Stimulated activated CD4-positive, alpha-beta T cell treated with anti-CD3 and anti-CD28 coated beads, TNF-alpha, amount 100 ng/mL, for 24 hours (primary cell): ENCODE results near the gene PSMG3.

Source experiments
- DNase-seq, 3 experiments: peaks; one replicate each; pipeline ENCODE4 v3.0.0-alpha.2; 2020; ENCODE audit warnings: low read depth in 3 of 3

The PSMG3 gene

DNA sequence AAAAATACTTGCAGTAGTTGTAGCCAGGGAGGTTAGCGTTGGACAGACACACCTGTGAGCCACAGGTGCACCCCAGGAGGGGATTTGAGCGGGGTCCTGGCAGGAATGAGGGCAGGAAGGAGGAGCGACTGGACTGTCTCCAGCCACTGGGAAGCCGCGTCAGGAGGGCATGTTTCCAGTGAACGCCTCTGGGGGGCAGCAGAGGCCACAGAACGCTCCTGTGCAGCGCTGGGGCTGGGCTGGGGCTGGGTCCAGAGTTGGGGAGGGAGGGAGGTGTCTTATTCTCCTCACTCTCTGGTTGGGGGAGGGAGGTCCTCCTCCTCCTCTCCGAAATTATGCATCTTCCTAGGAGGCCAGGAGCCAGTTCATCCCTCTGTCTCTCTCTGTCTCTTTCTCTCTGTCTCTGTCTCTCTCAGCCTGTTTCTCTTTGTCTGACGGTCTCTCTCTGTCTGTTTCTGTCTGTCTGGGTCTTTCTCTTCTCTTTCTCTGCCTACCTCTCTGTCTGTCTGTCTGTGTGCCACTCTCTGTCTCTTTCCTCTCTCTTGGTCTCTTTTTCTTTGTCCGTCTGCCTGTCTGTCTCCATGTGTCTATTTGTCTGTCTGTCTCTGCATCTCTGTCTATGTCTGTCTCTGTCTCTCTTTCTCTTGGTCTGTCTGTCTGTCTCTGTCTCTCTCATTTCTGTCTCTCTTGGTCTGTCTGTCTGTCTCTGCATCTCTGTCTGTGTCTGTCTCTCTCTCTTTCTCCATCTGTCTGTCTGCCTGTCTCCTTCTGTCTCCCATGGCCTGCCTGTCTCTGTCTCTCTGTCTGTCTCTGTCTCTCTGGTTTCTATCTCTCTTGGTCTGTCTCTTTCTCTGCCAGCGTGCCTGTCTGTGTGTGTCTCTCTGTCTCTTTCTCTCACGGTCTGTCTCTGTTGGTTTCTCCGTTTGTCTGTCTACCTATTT, 9.9 kb upstream of the PSMG3 start:
- DNase-seq, result peak; percentile 48 to 68 (median 57)

GRCh38 chr7:1578513-1578912, 8.7 kb upstream of the PSMG3 start:
- DNase-seq, result no peak

DNA sequence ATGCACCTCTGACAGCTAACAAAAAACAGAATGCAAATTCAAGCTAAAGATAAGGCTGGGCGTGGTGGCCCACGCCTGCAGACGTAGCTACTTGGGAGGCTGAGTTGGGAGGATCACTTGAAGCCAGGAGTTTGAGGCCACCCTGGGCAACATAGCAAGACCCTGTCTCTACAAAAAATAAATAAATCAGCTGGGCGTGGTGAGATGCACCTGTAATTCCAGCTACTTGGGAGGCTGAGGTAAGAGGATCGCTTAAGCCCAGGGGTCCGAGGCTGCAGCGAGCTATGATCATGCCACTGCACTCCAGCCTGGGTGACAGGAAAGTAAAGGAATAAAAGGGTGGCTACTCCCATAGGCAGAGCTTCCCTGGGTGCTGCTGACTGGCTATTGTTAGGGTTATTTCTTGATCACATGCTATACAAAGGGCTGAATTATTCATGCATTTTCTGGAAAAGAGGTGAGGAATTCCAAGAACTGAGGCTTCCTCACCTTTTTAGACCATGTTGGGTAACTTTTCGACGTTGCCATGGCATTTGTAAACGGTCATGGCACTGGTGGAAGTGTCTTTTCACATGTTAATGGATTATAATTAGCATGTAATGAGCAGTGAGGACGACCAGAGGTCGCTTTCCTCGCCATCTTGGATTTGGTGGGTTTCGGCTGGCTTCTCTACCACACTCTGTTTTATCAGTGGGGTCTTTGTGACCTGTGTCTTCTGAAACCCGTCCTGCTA, 6.9 kb upstream of the PSMG3 start:
- no peak for DNase-seq

DNA sequence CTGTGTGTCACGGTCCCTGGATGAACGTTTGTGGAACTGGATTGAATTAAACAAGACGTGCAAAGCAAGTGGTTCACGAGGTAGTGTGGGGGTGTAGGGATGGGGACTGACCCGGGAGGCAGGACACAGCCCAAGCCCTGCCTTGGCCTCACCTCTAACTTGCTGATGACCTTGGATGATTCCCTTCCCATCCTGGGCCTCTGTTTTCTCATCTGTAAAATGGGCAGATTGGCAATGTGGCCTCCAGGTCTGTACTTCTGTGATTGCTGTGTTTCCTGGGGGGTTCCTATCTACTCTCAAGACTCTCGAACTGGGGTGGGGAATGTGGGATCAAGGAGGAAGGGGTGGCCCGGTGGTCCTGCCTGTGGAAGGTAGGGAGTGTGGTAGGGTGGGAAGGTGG, 6.0 kb upstream of the PSMG3 start:
- no peak for DNase-seq

GRCh38 chr7:1572111-1572822, 2.4 kb upstream of the PSMG3 start:
- no peak for DNase-seq

DNA sequence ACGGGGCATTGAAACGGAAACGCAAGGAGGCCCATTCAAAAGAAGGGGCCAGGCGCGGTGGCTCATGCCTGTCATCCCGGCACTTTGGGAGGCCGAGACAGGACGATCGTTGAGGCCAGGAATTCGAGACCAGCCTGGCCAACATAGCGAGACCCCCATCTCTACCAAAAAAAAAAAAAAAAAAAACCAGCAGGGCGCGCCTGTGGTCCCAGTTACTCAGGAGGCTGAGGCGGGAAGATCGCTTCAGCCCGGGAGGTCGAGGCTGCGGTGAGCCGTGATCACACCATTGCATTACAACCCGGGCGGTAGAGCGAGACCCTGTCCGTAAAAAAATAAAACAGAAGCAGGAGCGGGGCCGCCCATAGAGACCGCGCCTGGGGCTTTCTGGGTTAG, 396 bp downstream of the PSMG3 start:
- no peak for DNase-seq

DNA sequence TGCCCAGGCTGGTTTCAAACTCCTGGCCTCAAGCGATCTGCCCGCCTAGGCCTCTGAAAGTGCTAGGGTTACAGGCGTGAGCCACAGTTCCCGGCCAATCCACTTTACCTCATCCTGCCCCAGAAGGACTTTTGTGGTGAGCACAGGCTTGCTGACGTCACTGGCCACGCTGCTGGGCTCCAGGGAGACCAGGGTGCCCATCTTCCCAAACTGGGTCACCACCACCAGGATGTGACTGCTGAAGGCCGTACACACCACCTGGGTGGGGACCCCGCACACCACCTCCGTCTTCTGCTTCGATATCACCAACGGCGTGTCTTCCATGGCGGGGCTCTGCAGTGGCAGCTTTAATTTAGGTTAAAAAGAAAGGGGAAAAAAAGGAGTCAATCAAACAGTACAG, 816 bp downstream of the PSMG3 start:
- peak in 1 of 3 experiments; percentile 34 for DNase-seq

- no peak for DNase-seq
Observed at GRCh38 chr7:1567896-1568510, 1.8 kb downstream of the PSMG3 start.

DNA sequence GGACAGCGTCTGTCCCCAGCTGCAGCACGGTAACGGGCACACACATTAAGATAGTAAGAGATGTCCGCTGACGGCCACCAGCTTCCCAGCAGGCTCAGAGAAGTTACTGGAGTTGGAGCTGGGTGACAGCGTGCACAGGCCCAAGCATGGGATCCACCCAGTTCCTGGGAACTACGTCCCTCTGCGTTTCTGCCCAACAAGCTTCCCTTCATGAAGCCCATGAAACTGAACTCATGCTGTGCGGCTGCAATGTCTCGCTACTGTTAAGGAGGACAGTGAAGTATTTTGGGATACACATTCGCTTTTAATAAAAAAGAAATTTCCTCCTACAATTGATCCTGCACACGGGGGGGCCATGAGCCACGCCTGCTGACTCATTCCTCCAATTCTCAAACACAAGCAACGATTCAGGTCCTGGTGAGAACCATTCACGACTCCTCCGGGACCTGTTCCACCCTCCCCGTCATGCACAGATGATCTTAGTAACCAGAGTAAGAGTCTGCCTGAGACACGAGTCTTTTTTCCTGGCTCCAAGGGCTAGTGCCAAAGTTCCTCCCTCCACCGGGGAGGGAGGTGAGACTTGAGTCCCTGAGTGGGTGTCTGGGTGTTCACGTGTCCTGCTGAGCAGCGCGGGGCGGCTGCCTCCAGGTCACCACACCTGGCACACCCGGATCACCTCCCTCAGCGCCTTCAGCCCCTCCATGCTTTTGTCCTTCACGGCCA, 2.6 kb downstream of the PSMG3 start:
- no peak for DNase-seq

- DNase-seq, result no peak
Observed at GRCh38 chr7:1566687-1567048, 3.2 kb downstream of the PSMG3 start.

DNA sequence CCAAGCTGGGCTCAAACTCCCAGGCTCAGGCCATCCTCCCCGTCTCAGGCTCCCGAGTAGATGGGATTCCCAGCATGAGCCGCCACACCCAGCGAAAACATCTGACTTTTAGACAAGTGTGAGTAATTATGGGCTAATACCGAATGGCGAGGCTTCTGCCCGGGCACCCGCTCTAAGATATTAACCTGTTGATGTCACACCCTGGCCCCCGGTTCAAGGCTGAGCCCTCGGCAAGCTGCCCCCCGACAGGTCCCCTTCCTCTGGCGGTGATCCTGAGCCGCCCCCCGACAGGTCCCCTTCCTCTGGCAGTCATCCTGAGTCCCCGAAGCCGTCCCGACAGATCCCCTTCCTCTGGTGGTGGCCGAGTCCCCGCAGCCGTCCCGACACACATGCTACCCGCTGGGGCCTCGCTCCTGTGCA, 5.2 kb downstream of the PSMG3 start:
- no peak for DNase-seq

DNA sequence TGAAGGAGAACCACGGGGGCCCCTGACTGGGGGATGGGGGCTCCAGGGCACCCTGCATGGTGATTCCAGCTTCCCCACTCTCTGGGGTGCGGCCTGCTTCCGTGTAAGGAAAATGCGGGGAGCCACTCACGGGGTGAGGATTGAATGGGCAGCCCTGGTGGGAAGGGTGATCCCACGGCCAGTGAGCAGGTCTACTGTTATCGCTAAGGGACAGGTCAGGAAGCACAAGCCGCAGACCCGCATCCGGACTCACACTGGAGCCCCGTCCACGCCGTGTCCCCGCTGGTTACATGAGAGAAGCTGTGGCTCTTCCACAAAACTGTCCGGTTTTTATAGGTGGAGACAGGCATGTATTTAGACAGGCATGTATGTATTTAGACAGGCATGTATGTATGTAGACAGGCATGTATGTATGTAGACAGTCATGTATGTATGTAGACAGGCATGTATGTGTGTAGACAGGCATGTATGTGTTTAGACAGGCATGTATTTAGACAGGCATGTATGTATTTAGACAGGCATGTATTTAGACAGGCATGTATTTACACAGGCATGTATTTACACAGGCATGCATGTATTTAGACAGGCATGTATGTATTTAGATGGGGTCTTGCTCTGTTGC, 5.7 kb downstream of the PSMG3 start:
- no peak for DNase-seq

DNA sequence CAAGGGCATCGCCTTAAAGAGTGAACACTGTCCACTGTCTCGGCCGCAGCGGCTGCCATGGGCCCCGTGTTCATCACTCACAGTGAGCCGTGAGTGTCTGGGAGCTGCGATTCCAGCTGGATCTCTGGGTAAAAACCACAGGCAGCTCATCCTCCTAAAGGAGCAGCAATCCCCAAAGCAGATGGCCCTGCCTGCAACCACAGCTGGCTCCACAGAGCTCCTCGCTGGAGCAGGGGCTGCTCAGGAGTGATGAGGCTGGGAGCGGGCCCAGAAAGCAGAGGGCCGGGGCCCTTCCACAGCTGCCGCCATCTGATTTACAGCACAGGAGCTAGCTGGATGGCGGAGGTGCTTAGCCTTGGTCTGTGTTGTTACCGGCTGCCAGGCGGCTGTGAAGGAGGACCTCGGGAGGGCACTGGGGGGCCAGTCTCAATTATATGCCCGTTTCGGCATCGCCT, 7.2 kb downstream of the PSMG3 start:
- DNase-seq, result no peak

DNA sequence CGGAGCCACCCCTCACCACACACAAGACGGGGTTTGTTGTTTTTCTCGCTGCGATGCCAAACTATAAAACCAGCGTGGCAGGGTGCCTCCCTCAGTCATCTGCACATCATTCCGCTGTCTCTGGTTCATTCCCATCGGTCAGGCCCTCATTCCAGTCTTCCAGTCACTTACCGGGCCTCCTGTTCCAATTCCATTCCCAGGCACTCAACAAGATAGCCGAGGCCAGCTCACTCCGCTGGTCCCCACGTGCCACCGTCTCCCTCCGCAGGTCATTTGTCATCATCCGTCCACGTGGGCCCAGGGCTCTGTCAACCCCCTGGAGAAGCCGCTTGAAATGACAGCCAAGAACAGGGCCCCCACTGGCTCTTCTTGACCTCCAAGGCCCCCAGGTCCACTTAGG, 7.7 kb downstream of the PSMG3 start:
- no peak for DNase-seq

- no peak for DNase-seq
Observed at GRCh38 chr7:1561036-1561940, 8.5 kb downstream of the PSMG3 start.

- DNase-seq, result no peak
Observed at GRCh38 chr7:1560620-1561031, 9.2 kb downstream of the PSMG3 start.

- DNase-seq, result no peak
Observed at GRCh38 chr7:1559626-1560590, 9.9 kb downstream of the PSMG3 start.

DNA sequence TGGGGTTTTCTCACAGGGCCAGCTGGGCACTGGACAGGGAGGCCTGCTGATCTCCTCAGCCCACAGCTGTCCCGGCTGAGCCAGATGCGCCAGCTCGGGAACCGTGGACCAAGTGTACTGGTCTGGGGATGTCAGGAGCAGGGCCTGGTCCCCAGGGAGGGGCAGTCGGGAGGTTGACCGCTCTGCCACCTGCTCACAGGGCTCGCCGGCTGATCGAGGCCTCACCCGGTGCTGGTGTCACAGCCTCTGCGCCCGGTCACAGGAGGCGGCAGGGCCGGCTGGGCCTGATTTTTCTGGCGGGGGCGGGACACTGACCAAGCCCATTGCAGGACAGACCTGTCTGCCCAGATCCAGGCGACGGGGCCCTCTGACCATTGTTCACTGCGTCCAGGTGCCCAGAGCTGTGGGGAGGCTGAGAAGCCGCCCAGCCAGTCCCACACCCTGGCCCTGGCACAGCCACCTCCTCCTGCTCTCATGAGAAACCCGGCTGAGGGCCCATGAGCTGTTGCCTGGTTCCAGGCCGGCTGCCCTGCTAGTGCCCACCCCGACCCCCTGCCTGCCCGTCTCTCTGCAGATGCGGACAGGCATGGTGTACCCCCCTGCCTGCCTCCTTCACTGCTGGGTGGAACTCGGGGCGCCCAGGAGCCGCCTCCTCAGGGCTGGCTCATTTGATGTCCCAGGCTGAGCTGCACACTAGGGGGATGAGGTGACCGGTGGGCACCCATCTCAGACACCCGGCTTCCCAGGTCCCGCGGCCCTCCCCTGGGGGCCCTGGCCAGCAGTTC, 10.8 kb downstream of the PSMG3 start:
- DNase-seq, result no peak
